ENCODE results near the gene PIEZO2.

- TF ChIP-seq POLR2AphosphoS5 (IDR thresholded peaks at IDR 0.05; ENCODE audit: borderline replicate concordance, low read depth, low read length): no peak
- no peak for TF ChIP-seq EZH2 (IDR thresholded peaks at IDR 0.05)
- TF ChIP-seq FOXP2 (optimal IDR thresholded peaks at IDR 0.05; ENCODE audit: control extremely low read depth, extremely low read length, insufficient read depth): no peak
Measured at GRCh38 chr18:11119959-11120587, 29.3 kb downstream of the PIEZO2 start.

Data from SK-N-MC (cell line).